ENCODE data around the gene PTRH1.

GRCh38 chr9:127739614-127740330, 24.3 kb upstream of the PTRH1 start:
- no peak for TF ChIP-seq EZH2 (IDR thresholded peaks at IDR 0.05)
- TF ChIP-seq POLR2AphosphoS5 (IDR thresholded peaks at IDR 0.05; ENCODE audit: borderline replicate concordance, low read depth, low read length): no peak
- no peak for TF ChIP-seq FOXP2 (optimal IDR thresholded peaks at IDR 0.05; ENCODE audit: control extremely low read depth, extremely low read length, insufficient read depth)
